ENCODE results near the gene RNF223. TPM values are rescaled to one million over a fixed set of nuclear protein-coding genes. Genes with fewer than 3 reads are reported as not detected.
A peak's percentile ranks its signal among the peaks of the same experiment; 100 is the strongest.

Gene RNF223
- total RNA-seq, 1 experiment from 2014 or later: not detected

GRCh38 chr1:1058921-1059493 lies 15.1 kb downstream of the RNF223 start:
- no peaks in the 10 kb centered on the region for H3K79me2 ChIP-seq (ENCODE audit: insufficient read depth, low read length)
- H3K23ac ChIP-seq (ENCODE audit: insufficient read length, low read depth, low read length): no peak overlapping the region
- H2BK5ac ChIP-seq (ENCODE audit: insufficient read length, low read length): no peak overlapping the region
- H3K14ac ChIP-seq (ENCODE audit: insufficient read depth, low read length): no peak overlapping the region
- peak overlapping the region; percentile 53 for H3K4me2 ChIP-seq (ENCODE audit: insufficient read depth, insufficient read length, low read length)
- H3K4ac ChIP-seq (ENCODE audit: low read depth, low read length): no peak overlapping the region
- Mint-ChIP-seq H3K4me3 (peak overlapping the region; percentile 71 to 86), H3K36me3 (ENCODE audit: insufficient read depth in 1 of 3, low read depth in 3 of 3) (peaks cover 0 to 11% (median 8%) of the 10 kb centered on the region in 3 experiments; a peak in 5 of 7 replicates), H3K9me3 (no peaks in the 10 kb centered on the region), H3K4me1 (peaks cover 12 to 17% of the 10 kb centered on the region in 2 experiments), H3K27ac (no peak overlapping the region), H3K27me3 (ENCODE audit: low read depth) (peaks cover 69% of the 10 kb centered on the region)
- no peak overlapping the region for H2BK120ac ChIP-seq (ENCODE audit: low read depth, low read length, poor library complexity, severe bottlenecking)
- H4K8ac ChIP-seq (replicated peaks; ENCODE audit: insufficient read length, low read depth, low read length): no peak overlapping the region
- no peak for DNase-seq
- no peak overlapping the region for H4K5ac ChIP-seq (ENCODE audit: insufficient read length, low read depth, low read length)
- H4K91ac ChIP-seq (ENCODE audit: insufficient read length, low read depth, low read length): no peak overlapping the region
- no peak overlapping the region for H3T11ph ChIP-seq (ENCODE audit: low read length)
- WGBS (ENCODE audit: extremely low coverage, insufficient read length, low lambda C conversion rate): no CpG with 5 or more reads among the region's 48 CpGs
- H3K56ac ChIP-seq (ENCODE audit: insufficient read length, low read depth, low read length): no peak overlapping the region
- H2BK12ac ChIP-seq (ENCODE audit: insufficient read length, low read depth, low read length): no peak overlapping the region
- peaks cover 8% of the 10 kb centered on the region for H3K23me2 ChIP-seq (ENCODE audit: insufficient read length, low read depth, low read length, poor library complexity, severe bottlenecking)
- H3K79me1 ChIP-seq (ENCODE audit: insufficient read depth, low read depth, low read length, poor library complexity, severe bottlenecking): no peaks in the 10 kb centered on the region
- no peak overlapping the region for H3K27ac ChIP-seq (ENCODE audit: insufficient read length, low read depth, low read length)
- H3K9ac ChIP-seq (ENCODE audit: extremely low read depth, insufficient read length, low read length): no peak overlapping the region
- H2BK15ac ChIP-seq (ENCODE audit: low read depth, low read length): no peak overlapping the region
- no peaks in the 10 kb centered on the region for H4K20me1 ChIP-seq (ENCODE audit: control insufficient read depth, insufficient read depth, insufficient read length)
- no peak overlapping the region for H2AFZ ChIP-seq (ENCODE audit: low read length)
- H2BK20ac ChIP-seq (ENCODE audit: low read depth, low read length, poor library complexity, severe bottlenecking): no peak overlapping the region
- H3K4me1 ChIP-seq (ENCODE audit: insufficient read depth, low read length): no peaks in the 10 kb centered on the region
- no peak overlapping the region for H3K18ac ChIP-seq (ENCODE audit: insufficient read length, low read depth, low read length)
- no peak overlapping the region for H2AK5ac ChIP-seq (ENCODE audit: insufficient read length, low read length)
- no peaks in the 10 kb centered on the region for H3K9me3 ChIP-seq (ENCODE audit: control insufficient read depth, low read depth, low read length)
- peaks cover 6% of the 10 kb centered on the region; the same call in 1 of the 2 replicates for H3K27me3 ChIP-seq (ENCODE audit: insufficient read depth, low read length)
- TF ChIP-seq CTCF (conservative IDR thresholded peaks at IDR 0.05): peak; percentile 76
